ENCODE results near the gene PLA2G5.

PLA2G5 gene

DNA sequence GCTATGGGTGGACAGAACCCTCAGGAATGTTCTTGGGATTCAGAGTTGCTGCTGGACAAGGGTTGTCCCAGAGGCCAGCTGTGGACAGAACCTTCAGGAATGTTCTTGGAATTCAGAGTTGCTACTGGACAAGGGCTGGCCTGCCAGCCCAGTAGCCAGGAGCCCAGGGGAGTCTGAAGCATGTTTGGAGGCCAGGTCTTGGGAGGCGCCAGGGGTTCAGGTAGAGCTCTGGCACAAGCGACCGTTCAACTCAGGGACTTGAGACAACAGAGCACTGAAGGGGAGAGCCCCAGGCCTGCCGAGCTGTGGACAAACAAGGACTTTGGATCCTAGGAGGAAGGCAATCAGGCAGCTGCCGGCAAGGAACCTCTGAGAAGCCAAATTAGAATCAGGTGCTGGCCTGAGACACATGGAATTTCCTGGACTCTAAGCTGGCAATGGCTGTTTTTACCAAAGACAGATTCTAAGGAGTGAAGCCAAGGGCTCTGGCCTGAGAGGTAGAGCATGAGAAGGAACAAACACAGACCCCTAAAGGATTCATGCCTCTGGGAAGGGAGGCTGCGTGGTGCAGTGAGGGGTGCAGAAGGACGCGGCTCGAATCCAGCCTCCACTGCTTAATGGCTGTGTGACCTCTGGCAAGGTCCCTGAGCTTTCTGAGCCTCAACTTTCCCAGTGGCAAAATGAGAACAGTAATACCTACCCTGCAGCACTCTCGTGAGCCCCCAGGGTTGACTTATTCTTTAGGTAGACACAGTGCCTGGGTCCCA lies 13.4 kb downstream of the PLA2G5 start:
- CTCF ChIA-PET, result interaction anchor here (1.1 to 3.1 kb wide), 3 partner anchors 8 to 12 kb away, joined by 3 to 13 read pairs (median 4); no protein-coding TSS in a partner anchor
- POLR2A ChIA-PET, result no interaction called here
- no peak for DNase-seq (ENCODE audit: extremely low spot score)
- TF ChIP-seq, protein P1, sequence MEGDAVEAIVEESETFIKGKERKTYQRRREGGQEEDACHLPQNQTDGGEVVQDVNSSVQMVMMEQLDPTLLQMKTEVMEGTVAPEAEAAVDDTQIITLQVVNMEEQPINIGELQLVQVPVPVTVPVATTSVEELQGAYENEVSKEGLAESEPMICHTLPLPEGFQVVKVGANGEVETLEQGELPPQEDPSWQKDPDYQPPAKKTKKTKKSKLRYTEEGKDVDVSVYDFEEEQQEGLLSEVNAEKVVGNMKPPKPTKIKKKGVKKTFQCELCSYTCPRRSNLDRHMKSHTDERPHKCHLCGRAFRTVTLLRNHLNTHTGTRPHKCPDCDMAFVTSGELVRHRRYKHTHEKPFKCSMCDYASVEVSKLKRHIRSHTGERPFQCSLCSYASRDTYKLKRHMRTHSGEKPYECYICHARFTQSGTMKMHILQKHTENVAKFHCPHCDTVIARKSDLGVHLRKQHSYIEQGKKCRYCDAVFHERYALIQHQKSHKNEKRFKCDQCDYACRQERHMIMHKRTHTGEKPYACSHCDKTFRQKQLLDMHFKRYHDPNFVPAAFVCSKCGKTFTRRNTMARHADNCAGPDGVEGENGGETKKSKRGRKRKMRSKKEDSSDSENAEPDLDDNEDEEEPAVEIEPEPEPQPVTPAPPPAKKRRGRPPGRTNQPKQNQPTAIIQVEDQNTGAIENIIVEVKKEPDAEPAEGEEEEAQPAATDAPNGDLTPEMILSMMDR (IDR thresholded peaks at IDR 0.05; ENCODE audit: control extremely low read depth, extremely low read depth, low read depth, missing control alignments), result no peak

DNA sequence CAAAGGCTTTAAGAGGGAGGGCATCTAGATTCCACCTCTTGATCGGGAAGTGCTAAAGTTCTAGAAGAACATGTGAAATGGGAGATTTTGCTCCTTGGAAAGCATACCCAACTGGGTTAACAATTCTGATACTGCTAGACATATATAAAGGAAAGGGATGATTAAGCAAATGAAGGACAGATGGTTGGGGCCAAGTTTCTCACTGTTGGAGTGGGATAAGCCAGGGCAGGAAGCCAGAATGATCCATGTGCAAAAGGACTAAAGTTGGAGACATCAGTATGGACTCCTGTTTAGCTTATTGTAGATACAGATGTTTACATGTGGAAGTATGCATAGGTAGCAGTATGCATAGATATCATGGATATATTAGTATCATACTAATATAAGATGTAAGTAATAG lies 16.8 kb downstream of the PLA2G5 start:
- ChIA-PET POLR2A (no interaction called here), CTCF (interaction anchor here (1.0 kb wide), 1 partner anchor 9 kb away, joined by 4 read pairs; no protein-coding TSS in a partner anchor)
- TF ChIP-seq, protein P1 (IDR thresholded peaks at IDR 0.05; ENCODE audit: control extremely low read depth, extremely low read depth, low read depth, missing control alignments), result no peak
- DNase-seq (ENCODE audit: extremely low spot score), result no peak

DNA sequence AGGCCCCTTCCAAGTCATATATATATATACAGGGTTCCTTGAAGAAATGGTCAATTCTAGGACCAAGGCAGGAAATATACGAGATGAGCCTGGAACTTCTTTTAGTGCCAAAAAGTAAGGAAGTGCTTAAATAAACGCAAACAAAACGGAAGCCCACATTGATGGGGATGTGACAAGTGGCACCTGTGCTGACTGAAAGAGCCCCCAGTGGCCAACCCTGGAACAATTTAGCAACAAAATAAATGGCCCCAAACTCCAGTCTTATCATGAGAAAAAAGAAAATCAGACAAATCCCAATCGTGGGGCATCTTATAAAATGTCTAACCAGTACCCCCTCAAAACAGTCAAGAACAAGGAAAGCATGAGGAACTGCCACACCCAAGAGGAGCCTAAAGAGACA lies 17.7 kb downstream of the PLA2G5 start:
- TF ChIP-seq, protein P1 (IDR thresholded peaks at IDR 0.05; ENCODE audit: control extremely low read depth, extremely low read depth, low read depth, missing control alignments), result no peak
- ChIA-PET CTCF (no interaction called here), POLR2A (no interaction called here)
- no peak for DNase-seq (ENCODE audit: extremely low spot score)

DNA sequence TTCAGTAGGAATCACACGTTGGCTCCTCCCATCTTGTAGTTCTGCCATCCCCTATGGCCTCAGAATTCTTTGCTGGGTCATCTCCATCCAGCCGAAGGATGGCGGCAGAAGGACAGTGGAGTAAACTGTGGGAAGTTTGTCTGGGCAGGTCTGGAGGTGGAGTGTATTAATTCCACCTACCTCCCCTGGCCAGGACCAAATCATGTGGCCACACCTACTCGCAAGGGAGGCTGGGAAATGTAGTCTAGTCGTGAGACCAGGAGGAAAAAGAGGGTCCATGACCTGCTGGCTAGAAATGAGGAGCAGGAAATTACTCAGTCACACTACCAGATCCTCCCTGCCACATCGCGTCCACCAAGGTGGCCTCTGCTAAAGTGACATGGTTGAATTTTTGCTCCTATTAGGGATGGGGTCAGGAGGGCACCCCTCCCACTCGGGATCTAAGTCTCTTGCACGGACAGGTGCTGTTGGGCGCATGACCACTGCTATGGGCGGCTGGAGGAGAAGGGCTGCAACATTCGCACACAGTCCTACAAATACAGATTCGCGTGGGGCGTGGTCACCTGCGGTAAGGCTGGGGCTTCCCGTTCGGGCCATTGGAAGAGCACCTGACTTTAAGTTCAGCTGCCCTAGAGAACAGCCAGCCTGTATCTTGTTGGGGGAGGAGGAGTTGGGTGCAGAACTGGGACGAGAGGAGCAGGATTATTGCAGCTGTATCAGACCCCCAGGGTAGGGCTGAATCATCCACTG lies 19.5 kb downstream of the PLA2G5 start:
- no peak for DNase-seq (ENCODE audit: extremely low spot score)
- TF ChIP-seq, protein P1 (IDR thresholded peaks at IDR 0.05; ENCODE audit: control extremely low read depth, extremely low read depth, low read depth, missing control alignments), result no peak
- POLR2A ChIA-PET, result no interaction called here
- CTCF ChIA-PET, result interaction anchor here (0.8 to 3.5 kb wide), 6 partner anchors 8 to 170 kb away, joined by 3 to 13 read pairs (median 4); no protein-coding TSS in a partner anchor

DNA sequence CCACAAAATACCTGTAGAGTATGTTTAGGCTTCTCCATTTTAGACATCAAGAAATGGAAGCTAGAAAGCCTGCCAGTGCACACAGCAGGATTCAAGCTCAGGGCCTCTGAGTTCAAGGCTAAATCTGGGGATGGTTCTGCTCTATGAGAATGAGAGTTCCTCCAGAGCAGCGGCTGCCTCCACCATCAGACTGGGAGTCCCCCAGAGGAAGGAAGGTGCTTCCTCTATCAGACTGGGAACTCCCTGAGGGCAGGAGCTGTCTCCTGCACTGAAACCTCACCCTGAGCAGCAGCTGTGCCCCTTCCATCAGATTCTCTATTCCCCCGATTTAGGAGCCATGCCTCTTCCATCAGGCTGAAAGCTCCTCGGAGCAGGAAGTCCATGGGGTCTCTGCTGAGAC lies 20.1 kb downstream of the PLA2G5 start:
- ChIA-PET POLR2A (no interaction called here), CTCF (interaction anchor here (0.7 to 3.5 kb wide), 7 partner anchors 8 to 170 kb away, joined by 3 to 13 read pairs (median 4); no protein-coding TSS in a partner anchor)
- TF ChIP-seq, protein P1 (IDR thresholded peaks at IDR 0.05; ENCODE audit: control extremely low read depth, extremely low read depth, low read depth, missing control alignments), result no peak

DNA sequence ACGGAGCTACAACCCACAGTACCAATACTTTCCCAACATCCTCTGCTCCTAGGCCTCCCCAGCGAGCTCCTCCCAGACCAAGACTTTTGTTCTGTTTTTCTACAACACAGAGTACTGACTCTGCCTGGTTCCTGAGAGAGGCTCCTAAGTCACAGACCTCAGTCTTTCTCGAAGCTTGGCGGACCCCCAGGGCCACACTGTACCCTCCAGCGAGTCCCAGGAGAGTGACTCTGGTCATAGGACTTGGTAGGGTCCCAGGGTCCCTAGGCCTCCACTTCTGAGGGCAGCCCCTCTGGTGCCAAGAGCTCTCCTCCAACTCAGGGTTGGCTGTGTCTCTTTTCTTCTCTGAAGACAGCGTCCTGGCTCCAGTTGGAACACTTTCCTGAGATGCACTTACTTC lies 20.6 kb downstream of the PLA2G5 start:
- TF ChIP-seq, protein P1 (IDR thresholded peaks at IDR 0.05; ENCODE audit: control extremely low read depth, extremely low read depth, low read depth, missing control alignments), result no peak
- CTCF ChIA-PET, result interaction anchor here (0.7 to 3.5 kb wide), 7 partner anchors 9 to 171 kb away, joined by 3 to 13 read pairs (median 4); no protein-coding TSS in a partner anchor
- POLR2A ChIA-PET, result no interaction called here
- no peak for DNase-seq (ENCODE audit: extremely low spot score)

More for the DNA sequence above, 20.1 kb downstream of the PLA2G5 start:
- no peak for DNase-seq (ENCODE audit: extremely low spot score)
